Measurements from ENCODE around the gene ATN1. TPM values are rescaled to one million over a fixed set of nuclear protein-coding genes. Genes with fewer than 3 reads are reported as not detected.

Gene ATN1
- total and polyA plus RNA-seq, 9 of the 15 experiments (the other 6 are each of a cell fraction or from before 2014, with no cell fraction given) = 0.15 to 49.8 (median 2.7) TPM

- intact Hi-C loops (cut with micrococcal nuclease) (loop anchor here (2.0 kb wide), 1 partner anchor 18 kb away; the partner anchor contains the start of gene SPSB2), in situ Hi-C loops (cut with MboI) (no loop called here)
- peak overlapping the region; percentile 92 for H2AFZ ChIP-seq (ENCODE audit: low read depth, low read length)
- no peaks in the 10 kb centered on the region for H3K9me1 ChIP-seq (ENCODE audit: control insufficient read depth, insufficient read depth, low read length)
- POLR2A ChIA-PET = interaction anchor here (0.6 to 1.8 kb wide), 15 partner anchors 9 to 333 kb away, joined by 3 to 18 read pairs (median 4); partner anchors contain the start of genes C12orf57, CDCA3, RNU7-1 and SPSB2
- peak; percentile 97 for ATAC-seq
- H3K4me3 ChIP-seq = peak overlapping the region; percentile 42
- no peaks in the 10 kb centered on the region for H3K9me3 ChIP-seq (replicated peaks; ENCODE audit: control insufficient read depth, insufficient read depth, low read depth, low read length)
- H3K9ac ChIP-seq (ENCODE audit: insufficient read depth in 1 of 2, low read depth in 2 of 2, low read length in 2 of 2) = peak overlapping the region; percentile 90
- peak; percentile 89 to 96 (median 92) for DNase-seq (ENCODE audit: extremely low read depth in 1 of 4, low spot score in 3 of 4)
- CTCF ChIA-PET (ENCODE audit: low intra/inter-chr PET ratio) = no interaction called here
- peak overlapping the region; percentile 96 for H3K27ac ChIP-seq (ENCODE audit: extremely low read depth, low read depth, low read length)
- H3K4me1 ChIP-seq (replicated peaks in 1 of 2; ENCODE audit: control insufficient read depth in 2 of 2, insufficient read depth in 2 of 2, low read length in 2 of 2) = peaks cover 12 to 19% of the 10 kb centered on the region in 2 experiments; a peak in 4 of 5 replicates
- under 1% methylated on average over 39 of the region's 68 CpGs for WGBS (ENCODE audit: insufficient coverage, low coverage, missing lambda C conversion rate)
- 0 out of 3 replicates have a peak, but pooled peaks cover 2% of the 10 kb centered on the region for H3K79me2 ChIP-seq (ENCODE audit: control insufficient read depth, insufficient read depth, low read length)
- H3K4me2 ChIP-seq (ENCODE audit: insufficient read depth, low read length) = peak overlapping the region; percentile 74
- no peaks in the 10 kb centered on the region for H3K27me3 ChIP-seq (ENCODE audit: control insufficient read depth in 2 of 2, insufficient read depth in 2 of 2, low read length in 2 of 2)
- BruUV-seq (replicated peaks) = no TSS peak
- no peaks in the 10 kb centered on the region for H4K20me1 ChIP-seq (replicated peaks; ENCODE audit: control insufficient read depth, insufficient read depth, low read length)
- peak; percentile 93 for FAIRE-seq
- H3K36me3 ChIP-seq (ENCODE audit: control insufficient read depth, insufficient read depth, low read length) = no peaks in the 10 kb centered on the region
- TF ChIP-seq MCM3 (IDR thresholded peaks at IDR 0.05) = no peak
- TF ChIP-seq ZNF253 (CRISPR knock-in tag; conservative IDR thresholded peaks at IDR 0.05) = no peak
- no peak for TF ChIP-seq ZKSCAN3 (CRISPR knock-in tag; IDR thresholded peaks at IDR 0.05)
- TF ChIP-seq CHCHD3 (CRISPR knock-in tag; IDR thresholded peaks at IDR 0.05) = no peak
- no peak for TF ChIP-seq ZNF75A (CRISPR knock-in tag; IDR thresholded peaks at IDR 0.05)
- TF ChIP-seq RB1 (IDR thresholded peaks at IDR 0.05; ENCODE audit: low read depth) = peak; percentile 91
- TF ChIP-seq SNAPC5 (CRISPR knock-in tag; IDR thresholded peaks at IDR 0.05) = no peak
- TF ChIP-seq CBX5 (IDR thresholded peaks at IDR 0.05; ENCODE audit: borderline replicate concordance, low read depth) = no peak
- no peak for TF ChIP-seq ZNF79 (CRISPR knock-in tag; IDR thresholded peaks at IDR 0.05; ENCODE audit: low read depth)
- TF ChIP-seq CCAR2 (IDR thresholded peaks at IDR 0.05; ENCODE audit: low read depth, low read length) = no peak
- TF ChIP-seq KLF1 (tag; IDR thresholded peaks at IDR 0.05) = 0 out of 2 replicates have a peak, but pooled peaks have one; percentile 40
- TF ChIP-seq HNRNPH1 (optimal IDR thresholded peaks at IDR 0.05; ENCODE audit: low read depth, low read length) = no peak
- TF ChIP-seq, protein P1, sequence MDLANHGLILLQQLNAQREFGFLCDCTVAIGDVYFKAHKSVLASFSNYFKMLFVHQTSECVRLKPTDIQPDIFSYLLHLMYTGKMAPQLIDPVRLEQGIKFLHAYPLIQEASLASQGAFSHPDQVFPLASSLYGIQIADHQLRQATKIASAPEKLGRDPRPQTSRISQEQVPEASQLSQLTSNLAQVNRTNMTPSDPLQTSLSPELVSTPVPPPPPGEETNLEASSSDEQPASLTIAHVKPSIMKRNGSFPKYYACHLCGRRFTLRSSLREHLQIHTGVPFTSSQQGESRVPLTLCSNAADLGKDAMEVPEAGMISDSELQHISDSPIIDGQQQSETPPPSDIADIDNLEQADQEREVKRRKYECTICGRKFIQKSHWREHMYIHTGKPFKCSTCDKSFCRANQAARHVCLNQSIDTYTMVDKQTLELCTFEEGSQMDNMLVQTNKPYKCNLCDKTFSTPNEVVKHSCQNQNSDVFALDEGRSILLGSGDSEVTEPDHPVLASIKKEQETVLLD (IDR thresholded peaks at IDR 0.05) = no peak
- no peak for TF ChIP-seq SRSF1 (IDR thresholded peaks at IDR 0.05; ENCODE audit: low read depth, low read length)
- peak; percentile 95 for TF ChIP-seq MTA3 (IDR thresholded peaks at IDR 0.05; ENCODE audit: borderline replicate concordance)
- TF ChIP-seq, protein P2, sequence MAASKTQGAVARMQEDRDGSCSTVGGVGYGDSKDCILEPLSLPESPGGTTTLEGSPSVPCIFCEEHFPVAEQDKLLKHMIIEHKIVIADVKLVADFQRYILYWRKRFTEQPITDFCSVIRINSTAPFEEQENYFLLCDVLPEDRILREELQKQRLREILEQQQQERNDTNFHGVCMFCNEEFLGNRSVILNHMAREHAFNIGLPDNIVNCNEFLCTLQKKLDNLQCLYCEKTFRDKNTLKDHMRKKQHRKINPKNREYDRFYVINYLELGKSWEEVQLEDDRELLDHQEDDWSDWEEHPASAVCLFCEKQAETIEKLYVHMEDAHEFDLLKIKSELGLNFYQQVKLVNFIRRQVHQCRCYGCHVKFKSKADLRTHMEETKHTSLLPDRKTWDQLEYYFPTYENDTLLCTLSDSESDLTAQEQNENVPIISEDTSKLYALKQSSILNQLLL (CRISPR knock-in tag; IDR thresholded peaks at IDR 0.05; ENCODE audit: borderline replicate concordance) = no peak
- TF ChIP-seq ZC3H8 (IDR thresholded peaks at IDR 0.05) = no peak
- peak; percentile 21; the same call in 1 of the 2 replicates for TF ChIP-seq CBFA2T3 (IDR thresholded peaks at IDR 0.05)
- peak; percentile 76 for TF ChIP-seq GMEB1 (CRISPR knock-in tag; IDR thresholded peaks at IDR 0.05)
- no peak for TF ChIP-seq KLF6 (CRISPR knock-in tag; IDR thresholded peaks at IDR 0.05; ENCODE audit: borderline replicate concordance)
Measured at GRCh38 chr12:6890789-6891645, 36.7 kb upstream of the ATN1 start.

All from K562 (cell line).